Measurements from ENCODE around the gene CMKLR1.

DNA sequence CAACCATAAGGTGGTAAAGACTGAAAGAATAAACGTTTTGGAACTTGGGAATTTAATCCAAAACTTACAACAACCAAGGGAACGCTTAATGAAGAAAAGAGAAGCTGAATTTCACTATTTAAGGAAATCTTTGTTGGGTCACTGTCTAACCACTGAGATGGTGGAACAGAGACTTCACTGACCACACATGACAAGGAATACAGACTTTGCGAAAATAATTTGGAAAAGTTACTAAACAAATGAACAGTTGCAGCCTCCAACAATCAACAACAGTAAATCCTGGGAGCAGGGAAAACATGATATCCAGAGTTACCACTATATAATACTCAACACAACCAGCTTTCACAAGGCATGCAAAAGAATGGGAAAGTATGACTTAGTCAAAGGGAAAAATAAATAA lies 79.1 kb downstream of the CMKLR1 start:
- TF ChIP-seq, protein P1, sequence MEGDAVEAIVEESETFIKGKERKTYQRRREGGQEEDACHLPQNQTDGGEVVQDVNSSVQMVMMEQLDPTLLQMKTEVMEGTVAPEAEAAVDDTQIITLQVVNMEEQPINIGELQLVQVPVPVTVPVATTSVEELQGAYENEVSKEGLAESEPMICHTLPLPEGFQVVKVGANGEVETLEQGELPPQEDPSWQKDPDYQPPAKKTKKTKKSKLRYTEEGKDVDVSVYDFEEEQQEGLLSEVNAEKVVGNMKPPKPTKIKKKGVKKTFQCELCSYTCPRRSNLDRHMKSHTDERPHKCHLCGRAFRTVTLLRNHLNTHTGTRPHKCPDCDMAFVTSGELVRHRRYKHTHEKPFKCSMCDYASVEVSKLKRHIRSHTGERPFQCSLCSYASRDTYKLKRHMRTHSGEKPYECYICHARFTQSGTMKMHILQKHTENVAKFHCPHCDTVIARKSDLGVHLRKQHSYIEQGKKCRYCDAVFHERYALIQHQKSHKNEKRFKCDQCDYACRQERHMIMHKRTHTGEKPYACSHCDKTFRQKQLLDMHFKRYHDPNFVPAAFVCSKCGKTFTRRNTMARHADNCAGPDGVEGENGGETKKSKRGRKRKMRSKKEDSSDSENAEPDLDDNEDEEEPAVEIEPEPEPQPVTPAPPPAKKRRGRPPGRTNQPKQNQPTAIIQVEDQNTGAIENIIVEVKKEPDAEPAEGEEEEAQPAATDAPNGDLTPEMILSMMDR (IDR thresholded peaks at IDR 0.05): no peak
- TF ChIP-seq POLR2A (IDR thresholded peaks at IDR 0.05): no peak

All from lower leg skin (tissue), 3 donors.